GM18867 (cell line): Measurements from ENCODE around the gene SLC6A20.

Source experiments
- ATAC-seq: cut with Tn5 transposase; IDR thresholded peaks from one replicate; pipeline ENCODE4 v1.9.1; 2021; ENCODE audit warnings: mild to moderate bottlenecking, moderate library complexity; ENCODE audit not compliant: unreplicated experiment

The SLC6A20 gene

GRCh38 chr3:45795882-45796765, at the start of gene SLC6A20:
Gene SLC6A20 (minus strand): TSS chr3:45796536. CDS start chr3:45796419, 117 bp downstream.
- ATAC-seq = no peak

- ATAC-seq = no peak
Observed at GRCh38 chr3:45844616-45845015, 48.3 kb upstream of the SLC6A20 start.

GRCh38 chr3:45842851-45843625, 46.7 kb upstream of the SLC6A20 start:
- ATAC-seq = no peak

GRCh38 chr3:45841757-45842491, 45.6 kb upstream of the SLC6A20 start, which contains the start of gene LZTFL1:
Gene LZTFL1 (minus strand): TSS chr3:45842119. CDS start chr3:45841991, 128 bp downstream.
- ATAC-seq = peak; percentile 94

- ATAC-seq = peak; percentile 19
Observed at GRCh38 chr3:45841420-45841756, 45.1 kb upstream of the SLC6A20 start.

- ATAC-seq = no peak
Observed at GRCh38 chr3:45838466-45838865, 42.1 kb upstream of the SLC6A20 start.

GRCh38 chr3:45832699-45833098, 36.4 kb upstream of the SLC6A20 start:
- no peak for ATAC-seq

GRCh38 chr3:45830121-45830520, 33.8 kb upstream of the SLC6A20 start:
- no peak for ATAC-seq

GRCh38 chr3:45826908-45827307, 30.6 kb upstream of the SLC6A20 start:
- ATAC-seq = no peak

GRCh38 chr3:45826321-45826720, 30.0 kb upstream of the SLC6A20 start:
- ATAC-seq = no peak

GRCh38 chr3:45821127-45821526, 24.8 kb upstream of the SLC6A20 start:
- no peak for ATAC-seq

- no peak for ATAC-seq
Observed at GRCh38 chr3:45819543-45819942, 23.2 kb upstream of the SLC6A20 start.

GRCh38 chr3:45817831-45818522, 21.6 kb upstream of the SLC6A20 start:
- no peak for ATAC-seq

- ATAC-seq = no peak
Observed at GRCh38 chr3:45816544-45816943, 20.2 kb upstream of the SLC6A20 start.

GRCh38 chr3:45814322-45814721, 18.0 kb upstream of the SLC6A20 start:
- no peak for ATAC-seq

- no peak for ATAC-seq
Observed at GRCh38 chr3:45807681-45808540, 11.6 kb upstream of the SLC6A20 start.

- no peak for ATAC-seq
Observed at GRCh38 chr3:45807133-45807532, 10.8 kb upstream of the SLC6A20 start.

GRCh38 chr3:45806072-45806471, 9.7 kb upstream of the SLC6A20 start:
- ATAC-seq = no peak

- ATAC-seq = no peak
Observed at GRCh38 chr3:45803252-45803935, 7.1 kb upstream of the SLC6A20 start.
